ENCODE measurements around the gene MRM3.
"Not testable (repeated sequence)": the region's sequence is repeated elsewhere in the genome, so short reads cannot be mapped to it uniquely, and the experiment has no call there.

MRM3 gene

DNA sequence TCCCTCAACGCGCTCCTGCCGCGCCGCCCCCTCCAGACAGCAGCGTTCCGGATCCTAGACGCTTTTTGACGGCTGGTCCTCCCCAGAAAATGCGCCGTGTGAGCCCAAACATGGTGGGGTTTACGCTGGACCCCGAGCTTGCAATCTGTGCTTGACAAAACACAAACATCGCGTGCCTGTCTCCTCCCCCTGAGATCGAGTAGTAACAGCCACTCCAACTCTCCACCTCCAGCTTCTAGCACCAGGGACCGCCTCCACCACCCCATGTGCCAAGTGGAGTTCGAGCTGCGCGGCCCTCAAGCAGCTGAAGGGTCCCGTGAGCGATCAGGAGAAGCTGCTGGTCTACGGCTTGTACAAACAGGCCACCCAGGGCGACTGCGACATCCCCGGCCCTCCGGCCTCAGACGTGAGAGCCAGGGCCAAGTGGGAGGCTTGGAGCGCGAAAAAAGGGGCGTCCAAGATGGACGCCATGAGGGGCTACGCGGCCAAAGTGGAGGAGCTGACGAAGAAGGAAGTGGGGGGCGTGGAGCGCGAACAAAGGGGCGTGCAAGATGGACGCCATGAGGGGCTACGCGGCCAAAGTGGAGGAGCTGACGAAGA is 29.4 kb upstream of the MRM3 start:
- H3K79me2 ChIP-seq (ENCODE audit: control insufficient read depth, low read length) = peaks cover 42% of the 10 kb centered on the region
- H3K9me3 ChIP-seq (ENCODE audit: control insufficient read depth, insufficient read depth, low read length) = no peaks in the 10 kb centered on the region
- H3K4me3 ChIP-seq (ENCODE audit: low read length) = peak overlapping the region; percentile 79
- H3K36me3 ChIP-seq (ENCODE audit: control insufficient read depth, low read length) = peaks cover 49% of the 10 kb centered on the region
- H3K27ac ChIP-seq (ENCODE audit: low read depth, low read length) = peak overlapping the region; percentile 73
- H3K4me2 ChIP-seq (ENCODE audit: low read length) = peak overlapping the region; percentile 72
- H4K20me1 ChIP-seq (ENCODE audit: control insufficient read depth, insufficient read depth, low read depth, low read length) = peaks cover 17% of the 10 kb centered on the region
- no peak for TF ChIP-seq EZH2phosphoT487 (IDR thresholded peaks at IDR 0.05; ENCODE audit: borderline replicate concordance, low read length)
- TF ChIP-seq, protein P1, sequence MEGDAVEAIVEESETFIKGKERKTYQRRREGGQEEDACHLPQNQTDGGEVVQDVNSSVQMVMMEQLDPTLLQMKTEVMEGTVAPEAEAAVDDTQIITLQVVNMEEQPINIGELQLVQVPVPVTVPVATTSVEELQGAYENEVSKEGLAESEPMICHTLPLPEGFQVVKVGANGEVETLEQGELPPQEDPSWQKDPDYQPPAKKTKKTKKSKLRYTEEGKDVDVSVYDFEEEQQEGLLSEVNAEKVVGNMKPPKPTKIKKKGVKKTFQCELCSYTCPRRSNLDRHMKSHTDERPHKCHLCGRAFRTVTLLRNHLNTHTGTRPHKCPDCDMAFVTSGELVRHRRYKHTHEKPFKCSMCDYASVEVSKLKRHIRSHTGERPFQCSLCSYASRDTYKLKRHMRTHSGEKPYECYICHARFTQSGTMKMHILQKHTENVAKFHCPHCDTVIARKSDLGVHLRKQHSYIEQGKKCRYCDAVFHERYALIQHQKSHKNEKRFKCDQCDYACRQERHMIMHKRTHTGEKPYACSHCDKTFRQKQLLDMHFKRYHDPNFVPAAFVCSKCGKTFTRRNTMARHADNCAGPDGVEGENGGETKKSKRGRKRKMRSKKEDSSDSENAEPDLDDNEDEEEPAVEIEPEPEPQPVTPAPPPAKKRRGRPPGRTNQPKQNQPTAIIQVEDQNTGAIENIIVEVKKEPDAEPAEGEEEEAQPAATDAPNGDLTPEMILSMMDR (IDR thresholded peaks at IDR 0.05; ENCODE audit: low read depth, low read length, poor library complexity, severe bottlenecking) = no peak
- H3K9me2 ChIP-seq (replicated peaks; ENCODE audit: control insufficient read depth, low read length) = no peaks in the 10 kb centered on the region
- H3K4me1 ChIP-seq (ENCODE audit: control insufficient read depth, low read length) = peaks cover 29% of the 10 kb centered on the region
- no peaks in the 10 kb centered on the region for H3K27me3 ChIP-seq (ENCODE audit: control insufficient read depth, low read length)
- H3F3A ChIP-seq (ENCODE audit: control insufficient read depth, insufficient read depth) = peaks cover 18% of the 10 kb centered on the region

DNA sequence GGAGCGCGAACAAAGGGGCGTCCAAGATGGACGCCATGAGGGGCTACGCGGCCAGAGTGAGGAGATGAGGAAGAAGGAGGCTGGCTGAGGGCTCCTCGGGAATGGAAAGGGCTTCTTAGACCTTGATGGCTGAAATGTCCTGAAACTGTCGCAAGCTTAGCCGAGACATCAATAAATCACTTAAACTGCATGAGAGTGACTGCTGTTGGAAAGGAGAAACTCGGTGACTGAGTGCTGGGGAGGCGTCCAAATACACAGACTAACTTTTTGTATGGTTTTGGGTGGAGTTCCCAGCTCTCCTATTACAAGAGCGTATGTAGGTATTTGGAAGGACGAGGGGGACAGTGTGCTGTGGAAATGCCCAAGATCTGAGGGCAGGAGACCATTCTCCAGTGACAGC is 28.7 kb upstream of the MRM3 start:
- Histone ChIP-seq H4K20me1 (ENCODE audit: control insufficient read depth, insufficient read depth, low read depth, low read length) (peaks cover 11% of the 10 kb centered on the region; the same call in 1 of the 2 replicates), H3K27me3 (ENCODE audit: control insufficient read depth, low read length) (no peaks in the 10 kb centered on the region), H3K27ac (ENCODE audit: low read depth, low read length) (no peak overlapping the region), H3K9me2 (replicated peaks; ENCODE audit: control insufficient read depth, low read length) (no peaks in the 10 kb centered on the region), H3K4me3 (ENCODE audit: low read length) (no peak overlapping the region), H3K9me3 (ENCODE audit: control insufficient read depth, insufficient read depth, low read length) (no peaks in the 10 kb centered on the region), H3K4me2 (ENCODE audit: low read length) (no peak overlapping the region), H3F3A (ENCODE audit: control insufficient read depth, insufficient read depth) (peaks cover 21% of the 10 kb centered on the region), H3K36me3 (ENCODE audit: control insufficient read depth, low read length) (peaks cover 46% of the 10 kb centered on the region), H3K4me1 (ENCODE audit: control insufficient read depth, low read length) (peaks cover 29% of the 10 kb centered on the region), H3K79me2 (ENCODE audit: control insufficient read depth, low read length) (peaks cover 35% of the 10 kb centered on the region)
- no peak for TF ChIP-seq EZH2phosphoT487 (IDR thresholded peaks at IDR 0.05; ENCODE audit: borderline replicate concordance, low read length)
- TF ChIP-seq, protein P1 (IDR thresholded peaks at IDR 0.05; ENCODE audit: low read depth, low read length, poor library complexity, severe bottlenecking) = no peak

DNA sequence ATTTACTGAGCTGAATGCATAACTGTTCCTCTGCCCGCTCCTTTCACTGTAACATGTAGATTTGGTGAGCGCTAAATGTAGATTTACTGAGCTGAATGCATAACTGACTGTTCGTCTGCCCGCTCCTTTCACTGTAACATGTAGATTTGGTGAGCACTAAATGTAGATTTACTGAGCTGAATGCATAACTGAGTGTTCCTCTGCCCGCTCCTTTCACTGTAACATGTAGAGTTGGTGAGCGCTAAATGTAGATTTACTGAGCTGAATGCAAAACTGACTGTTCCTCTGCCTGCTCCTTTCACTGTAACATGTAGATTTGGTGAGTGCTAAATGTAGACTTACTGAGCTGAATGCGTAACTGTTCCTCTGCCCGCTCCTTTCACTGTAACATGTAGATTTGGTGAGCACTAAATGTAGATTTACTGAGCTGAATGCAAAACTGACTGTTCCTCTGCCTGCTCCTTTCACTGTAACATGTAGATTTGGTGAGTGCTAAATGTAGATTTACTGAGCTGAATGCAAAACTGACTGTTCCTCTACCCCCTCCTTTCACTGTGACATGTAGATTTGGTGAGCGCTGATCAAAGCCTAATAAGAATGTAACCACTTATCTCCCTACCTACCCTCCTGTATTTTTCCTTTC is 26.7 kb upstream of the MRM3 start:
- Histone ChIP-seq H3K36me3 (ENCODE audit: control insufficient read depth, low read length) (peaks cover 45% of the 10 kb centered on the region), H3K79me2 (ENCODE audit: control insufficient read depth, low read length) (peaks cover 16% of the 10 kb centered on the region), H3K4me1 (ENCODE audit: control insufficient read depth, low read length) (peaks cover 18% of the 10 kb centered on the region), H3F3A (ENCODE audit: control insufficient read depth, insufficient read depth) (peaks cover 25% of the 10 kb centered on the region)
- not testable (repeated sequence) for H3K27me3 ChIP-seq (ENCODE audit: control insufficient read depth, low read length); H4K20me1 ChIP-seq (ENCODE audit: control insufficient read depth, insufficient read depth, low read depth, low read length); H3K27ac ChIP-seq (ENCODE audit: low read depth, low read length); H3K9me2 ChIP-seq (replicated peaks; ENCODE audit: control insufficient read depth, low read length); H3K4me3 ChIP-seq (ENCODE audit: low read length); H3K9me3 ChIP-seq (ENCODE audit: control insufficient read depth, insufficient read depth, low read length); H3K4me2 ChIP-seq (ENCODE audit: low read length)

DNA sequence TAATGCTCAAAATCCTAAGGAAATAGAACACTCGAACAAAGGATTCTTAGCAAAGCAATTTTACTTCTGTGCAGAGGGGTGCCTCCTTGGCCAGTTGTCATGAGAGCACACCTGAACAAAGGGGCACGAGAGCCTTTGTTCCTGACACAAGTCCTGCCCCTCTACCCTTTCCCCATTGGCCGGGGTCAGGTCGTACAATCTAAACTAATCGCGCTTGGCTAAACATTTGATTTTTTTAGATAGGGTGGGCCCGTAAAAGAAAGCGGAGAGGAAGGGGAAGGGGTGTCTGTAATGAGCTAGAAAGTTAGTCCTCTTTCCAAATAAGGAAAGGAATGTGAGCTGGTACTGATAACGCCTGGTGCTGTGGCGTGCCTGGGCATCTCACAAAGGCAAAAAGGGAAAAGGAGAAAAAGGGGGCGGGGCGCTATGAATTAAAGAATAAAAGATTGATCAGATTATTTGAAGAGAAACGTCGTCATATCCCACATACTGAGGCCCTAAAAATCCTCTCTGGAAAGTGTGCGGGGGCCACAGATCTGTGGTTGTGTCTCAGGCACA is 26.1 kb upstream of the MRM3 start:
- H3K79me2 ChIP-seq (ENCODE audit: control insufficient read depth, low read length); H4K20me1 ChIP-seq (ENCODE audit: control insufficient read depth, insufficient read depth, low read depth, low read length); H3K4me3 ChIP-seq (ENCODE audit: low read length); H3K9me3 ChIP-seq (ENCODE audit: control insufficient read depth, insufficient read depth, low read length); H3K4me2 ChIP-seq (ENCODE audit: low read length); H3K27me3 ChIP-seq (ENCODE audit: control insufficient read depth, low read length); H3K9me2 ChIP-seq (replicated peaks; ENCODE audit: control insufficient read depth, low read length); H3K27ac ChIP-seq (ENCODE audit: low read depth, low read length): not testable (repeated sequence)
- Histone ChIP-seq H3K4me1 (ENCODE audit: control insufficient read depth, low read length) (peaks cover 12% of the 10 kb centered on the region), H3K36me3 (ENCODE audit: control insufficient read depth, low read length) (peaks cover 44% of the 10 kb centered on the region), H3F3A (ENCODE audit: control insufficient read depth, insufficient read depth) (peaks cover 25% of the 10 kb centered on the region)

All from DOHH2 (cell line).